Measurements from ENCODE around the gene LRP4.

Gene LRP4

GRCh38 chr11:46892109-46892508 is 26.2 kb downstream of the LRP4 start:
- H3K9me3 ChIP-seq (replicated peaks; ENCODE audit: low read length) = no peaks in the 10 kb centered on the region
- no peak overlapping the region for H3K4me3 ChIP-seq (ENCODE audit: low read length)
- H3K9ac ChIP-seq (ENCODE audit: low read depth, low read length) = no peak overlapping the region
- no peaks in the 10 kb centered on the region for H3K36me3 ChIP-seq (ENCODE audit: insufficient read depth, low read length)
- H3K4me2 ChIP-seq (ENCODE audit: low read length) = no peak overlapping the region
- peaks cover 10% of the 10 kb centered on the region for H3K4me1 ChIP-seq (ENCODE audit: control insufficient read depth, insufficient read depth, low read length)
- no peaks in the 10 kb centered on the region for H3K27me3 ChIP-seq (ENCODE audit: control insufficient read depth, insufficient read depth, low read length)

- Histone ChIP-seq H3K4me1 (ENCODE audit: control insufficient read depth, insufficient read depth, low read length) (peaks cover 2% of the 10 kb centered on the region), H3K4me3 (ENCODE audit: low read length) (no peak overlapping the region), H3K27me3 (ENCODE audit: control insufficient read depth, insufficient read depth, low read length) (no peaks in the 10 kb centered on the region), H3K9me3 (replicated peaks; ENCODE audit: low read length) (no peaks in the 10 kb centered on the region), H3K36me3 (ENCODE audit: insufficient read depth, low read length) (no peaks in the 10 kb centered on the region), H3K9ac (ENCODE audit: low read depth, low read length) (no peak overlapping the region), H3K4me2 (ENCODE audit: low read length) (no peak overlapping the region)
These were observed 27.7 kb downstream of the LRP4 start for GRCh38 chr11:46890665-46891064.

- Histone ChIP-seq H3K27me3 (ENCODE audit: control insufficient read depth, insufficient read depth, low read length) (no peaks in the 10 kb centered on the region), H3K9ac (ENCODE audit: low read depth, low read length) (no peak overlapping the region), H3K36me3 (ENCODE audit: insufficient read depth, low read length) (no peaks in the 10 kb centered on the region), H3K9me3 (replicated peaks; ENCODE audit: low read length) (no peaks in the 10 kb centered on the region), H3K4me3 (ENCODE audit: low read length) (no peak overlapping the region), H3K4me1 (ENCODE audit: control insufficient read depth, insufficient read depth, low read length) (no peaks in the 10 kb centered on the region), H3K4me2 (ENCODE audit: low read length) (no peak overlapping the region)
These were observed 28.5 kb downstream of the LRP4 start for GRCh38 chr11:46889689-46890475.

- Histone ChIP-seq H3K4me2 (ENCODE audit: low read length) (no peak overlapping the region), H3K4me1 (ENCODE audit: control insufficient read depth, insufficient read depth, low read length) (no peaks in the 10 kb centered on the region), H3K9me3 (replicated peaks; ENCODE audit: low read length) (no peaks in the 10 kb centered on the region), H3K9ac (ENCODE audit: low read depth, low read length) (no peak overlapping the region), H3K36me3 (ENCODE audit: insufficient read depth, low read length) (no peaks in the 10 kb centered on the region), H3K27me3 (ENCODE audit: control insufficient read depth, insufficient read depth, low read length) (no peaks in the 10 kb centered on the region), H3K4me3 (ENCODE audit: low read length) (no peak overlapping the region)
These were observed 29.1 kb downstream of the LRP4 start for GRCh38 chr11:46889251-46889650.

- H3K27me3 ChIP-seq (ENCODE audit: control insufficient read depth, insufficient read depth, low read length) = no peaks in the 10 kb centered on the region
- H3K9me3 ChIP-seq (replicated peaks; ENCODE audit: low read length) = no peaks in the 10 kb centered on the region
- no peaks in the 10 kb centered on the region for H3K36me3 ChIP-seq (ENCODE audit: insufficient read depth, low read length)
- H3K4me2 ChIP-seq (ENCODE audit: low read length) = no peak overlapping the region
- H3K9ac ChIP-seq (ENCODE audit: low read depth, low read length) = no peak overlapping the region
- H3K4me3 ChIP-seq (ENCODE audit: low read length) = no peak overlapping the region
- H3K4me1 ChIP-seq (ENCODE audit: control insufficient read depth, insufficient read depth, low read length) = no peaks in the 10 kb centered on the region
These were observed 29.7 kb downstream of the LRP4 start for GRCh38 chr11:46888636-46889035.

GRCh38 chr11:46886211-46886610 is 32.1 kb downstream of the LRP4 start:
- H3K4me1 ChIP-seq (ENCODE audit: control insufficient read depth, insufficient read depth, low read length) = no peaks in the 10 kb centered on the region
- H3K9me3 ChIP-seq (replicated peaks; ENCODE audit: low read length) = no peaks in the 10 kb centered on the region
- H3K27me3 ChIP-seq (ENCODE audit: control insufficient read depth, insufficient read depth, low read length) = no peaks in the 10 kb centered on the region
- H3K4me2 ChIP-seq (ENCODE audit: low read length) = no peak overlapping the region
- H3K4me3 ChIP-seq (ENCODE audit: low read length) = no peak overlapping the region
- H3K9ac ChIP-seq (ENCODE audit: low read depth, low read length) = no peak overlapping the region
- no peaks in the 10 kb centered on the region for H3K36me3 ChIP-seq (ENCODE audit: insufficient read depth, low read length)

GRCh38 chr11:46879056-46879585 is 39.2 kb downstream of the LRP4 start:
- Histone ChIP-seq H3K4me1 (ENCODE audit: control insufficient read depth, insufficient read depth, low read length) (no peaks in the 10 kb centered on the region), H3K36me3 (ENCODE audit: insufficient read depth, low read length) (no peaks in the 10 kb centered on the region), H3K4me2 (ENCODE audit: low read length) (no peak overlapping the region), H3K27me3 (ENCODE audit: control insufficient read depth, insufficient read depth, low read length) (no peaks in the 10 kb centered on the region), H3K4me3 (ENCODE audit: low read length) (no peak overlapping the region), H3K9me3 (replicated peaks; ENCODE audit: low read length) (no peaks in the 10 kb centered on the region), H3K9ac (ENCODE audit: low read depth, low read length) (no peak overlapping the region)

- H3K36me3 ChIP-seq (ENCODE audit: insufficient read depth, low read length) = no peaks in the 10 kb centered on the region
- H3K4me2 ChIP-seq (ENCODE audit: low read length) = no peak overlapping the region
- no peak overlapping the region for H3K9ac ChIP-seq (ENCODE audit: low read depth, low read length)
- H3K9me3 ChIP-seq (replicated peaks; ENCODE audit: low read length) = no peaks in the 10 kb centered on the region
- no peaks in the 10 kb centered on the region for H3K4me1 ChIP-seq (ENCODE audit: control insufficient read depth, insufficient read depth, low read length)
- no peaks in the 10 kb centered on the region for H3K27me3 ChIP-seq (ENCODE audit: control insufficient read depth, insufficient read depth, low read length)
- no peak overlapping the region for H3K4me3 ChIP-seq (ENCODE audit: low read length)
These were observed 40.8 kb downstream of the LRP4 start for GRCh38 chr11:46877580-46877979.

- no peaks in the 10 kb centered on the region for H3K27me3 ChIP-seq (ENCODE audit: control insufficient read depth, insufficient read depth, low read length)
- no peaks in the 10 kb centered on the region for H3K36me3 ChIP-seq (ENCODE audit: insufficient read depth, low read length)
- no peak overlapping the region for H3K4me3 ChIP-seq (ENCODE audit: low read length)
- no peak overlapping the region for H3K9ac ChIP-seq (ENCODE audit: low read depth, low read length)
- no peaks in the 10 kb centered on the region for H3K9me3 ChIP-seq (replicated peaks; ENCODE audit: low read length)
- H3K4me1 ChIP-seq (ENCODE audit: control insufficient read depth, insufficient read depth, low read length) = no peaks in the 10 kb centered on the region
- no peak overlapping the region for H3K4me2 ChIP-seq (ENCODE audit: low read length)
These were observed 41.9 kb downstream of the LRP4 start for GRCh38 chr11:46876471-46876870.

- Histone ChIP-seq H3K27me3 (ENCODE audit: control insufficient read depth, insufficient read depth, low read length) (no peaks in the 10 kb centered on the region), H3K4me1 (ENCODE audit: control insufficient read depth, insufficient read depth, low read length) (no peaks in the 10 kb centered on the region), H3K4me2 (ENCODE audit: low read length) (no peak overlapping the region), H3K9me3 (replicated peaks; ENCODE audit: low read length) (no peaks in the 10 kb centered on the region), H3K4me3 (ENCODE audit: low read length) (no peak overlapping the region), H3K36me3 (ENCODE audit: insufficient read depth, low read length) (no peaks in the 10 kb centered on the region), H3K9ac (ENCODE audit: low read depth, low read length) (no peak overlapping the region)
These were observed 43.8 kb downstream of the LRP4 start for GRCh38 chr11:46874586-46874985.

- H3K27me3 ChIP-seq (ENCODE audit: control insufficient read depth, insufficient read depth, low read length) = no peaks in the 10 kb centered on the region
- H3K36me3 ChIP-seq (ENCODE audit: insufficient read depth, low read length) = no peaks in the 10 kb centered on the region
- no peak overlapping the region for H3K4me2 ChIP-seq (ENCODE audit: low read length)
- H3K9me3 ChIP-seq (replicated peaks; ENCODE audit: low read length) = no peaks in the 10 kb centered on the region
- no peak overlapping the region for H3K4me3 ChIP-seq (ENCODE audit: low read length)
- peaks cover 4% of the 10 kb centered on the region for H3K4me1 ChIP-seq (ENCODE audit: control insufficient read depth, insufficient read depth, low read length)
- no peak overlapping the region for H3K9ac ChIP-seq (ENCODE audit: low read depth, low read length)
These were observed 49.4 kb downstream of the LRP4 start for GRCh38 chr11:46868912-46869311.

GRCh38 chr11:46865340-46865739 is 53.0 kb downstream of the LRP4 start:
- Histone ChIP-seq H3K27me3 (ENCODE audit: control insufficient read depth, insufficient read depth, low read length) (no peaks in the 10 kb centered on the region), H3K4me3 (ENCODE audit: low read length) (no peak overlapping the region), H3K36me3 (ENCODE audit: insufficient read depth, low read length) (no peaks in the 10 kb centered on the region), H3K4me2 (ENCODE audit: low read length) (no peak overlapping the region), H3K9me3 (replicated peaks; ENCODE audit: low read length) (no peaks in the 10 kb centered on the region), H3K4me1 (ENCODE audit: control insufficient read depth, insufficient read depth, low read length) (peaks cover 4% of the 10 kb centered on the region), H3K9ac (ENCODE audit: low read depth, low read length) (no peak overlapping the region)
